GM23338 (cell line): ENCODE data around the gene LRR1.

ENCODE experiments used
- CTCF ChIP-seq, 2 experiments: fragments of 200-600 bp in 1 of 2; sonication (generic) in 1 of 2; conservative IDR thresholded peaks; 2 replicates each; pipeline versions ENCODE4 v1.5.1 to v1.6.1; 2016 to 2017; ENCODE audit warnings: antibody characterized with exemption in 2 of 2, low read depth in 2 of 2, mild to moderate bottlenecking in 2 of 2, moderate library complexity in 1 of 2
- TF ChIP-seq, protein P1 (sequence below): IDR thresholded peaks from one replicate; pipeline ENCODE4 v1.6.1; 2018; ENCODE audit warnings: antibody characterized with exemption; ENCODE audit not compliant: unreplicated experiment

DNA sequence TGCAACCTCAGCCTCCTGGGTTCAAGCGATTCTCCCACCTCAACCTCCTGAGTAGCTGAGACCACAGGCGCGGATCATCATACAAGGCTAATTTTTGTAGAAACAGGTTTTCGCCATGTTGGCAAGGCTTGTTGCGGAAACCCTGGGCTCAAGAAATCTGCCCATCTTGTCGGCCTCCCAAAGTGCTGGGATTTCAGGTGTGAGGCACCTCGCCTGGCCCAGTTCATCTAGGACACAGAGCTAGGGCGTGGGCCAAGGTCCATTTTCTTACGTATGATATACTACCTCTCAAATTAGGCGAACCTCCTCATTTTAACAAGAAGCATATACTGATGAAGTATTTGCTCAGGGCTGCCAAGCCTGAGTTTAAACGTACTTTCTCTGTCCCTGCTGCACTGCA is 14.7 kb upstream of the LRR1 start:
- TF ChIP-seq CTCF (conservative IDR thresholded peaks at IDR 0.05; ENCODE audit: low read depth in 2 of 2): no peak
- TF ChIP-seq, protein P1, sequence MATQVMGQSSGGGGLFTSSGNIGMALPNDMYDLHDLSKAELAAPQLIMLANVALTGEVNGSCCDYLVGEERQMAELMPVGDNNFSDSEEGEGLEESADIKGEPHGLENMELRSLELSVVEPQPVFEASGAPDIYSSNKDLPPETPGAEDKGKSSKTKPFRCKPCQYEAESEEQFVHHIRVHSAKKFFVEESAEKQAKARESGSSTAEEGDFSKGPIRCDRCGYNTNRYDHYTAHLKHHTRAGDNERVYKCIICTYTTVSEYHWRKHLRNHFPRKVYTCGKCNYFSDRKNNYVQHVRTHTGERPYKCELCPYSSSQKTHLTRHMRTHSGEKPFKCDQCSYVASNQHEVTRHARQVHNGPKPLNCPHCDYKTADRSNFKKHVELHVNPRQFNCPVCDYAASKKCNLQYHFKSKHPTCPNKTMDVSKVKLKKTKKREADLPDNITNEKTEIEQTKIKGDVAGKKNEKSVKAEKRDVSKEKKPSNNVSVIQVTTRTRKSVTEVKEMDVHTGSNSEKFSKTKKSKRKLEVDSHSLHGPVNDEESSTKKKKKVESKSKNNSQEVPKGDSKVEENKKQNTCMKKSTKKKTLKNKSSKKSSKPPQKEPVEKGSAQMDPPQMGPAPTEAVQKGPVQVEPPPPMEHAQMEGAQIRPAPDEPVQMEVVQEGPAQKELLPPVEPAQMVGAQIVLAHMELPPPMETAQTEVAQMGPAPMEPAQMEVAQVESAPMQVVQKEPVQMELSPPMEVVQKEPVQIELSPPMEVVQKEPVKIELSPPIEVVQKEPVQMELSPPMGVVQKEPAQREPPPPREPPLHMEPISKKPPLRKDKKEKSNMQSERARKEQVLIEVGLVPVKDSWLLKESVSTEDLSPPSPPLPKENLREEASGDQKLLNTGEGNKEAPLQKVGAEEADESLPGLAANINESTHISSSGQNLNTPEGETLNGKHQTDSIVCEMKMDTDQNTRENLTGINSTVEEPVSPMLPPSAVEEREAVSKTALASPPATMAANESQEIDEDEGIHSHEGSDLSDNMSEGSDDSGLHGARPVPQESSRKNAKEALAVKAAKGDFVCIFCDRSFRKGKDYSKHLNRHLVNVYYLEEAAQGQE: no peak
